HG03139 (cell line): ENCODE results near the gene PRKN.

Experiments used
- ATAC-seq: cut with Tn5 transposase; IDR thresholded peaks from one replicate; pipeline ENCODE4 v1.9.1; 2021; ENCODE audit not compliant: unreplicated experiment

The PRKN gene

DNA sequence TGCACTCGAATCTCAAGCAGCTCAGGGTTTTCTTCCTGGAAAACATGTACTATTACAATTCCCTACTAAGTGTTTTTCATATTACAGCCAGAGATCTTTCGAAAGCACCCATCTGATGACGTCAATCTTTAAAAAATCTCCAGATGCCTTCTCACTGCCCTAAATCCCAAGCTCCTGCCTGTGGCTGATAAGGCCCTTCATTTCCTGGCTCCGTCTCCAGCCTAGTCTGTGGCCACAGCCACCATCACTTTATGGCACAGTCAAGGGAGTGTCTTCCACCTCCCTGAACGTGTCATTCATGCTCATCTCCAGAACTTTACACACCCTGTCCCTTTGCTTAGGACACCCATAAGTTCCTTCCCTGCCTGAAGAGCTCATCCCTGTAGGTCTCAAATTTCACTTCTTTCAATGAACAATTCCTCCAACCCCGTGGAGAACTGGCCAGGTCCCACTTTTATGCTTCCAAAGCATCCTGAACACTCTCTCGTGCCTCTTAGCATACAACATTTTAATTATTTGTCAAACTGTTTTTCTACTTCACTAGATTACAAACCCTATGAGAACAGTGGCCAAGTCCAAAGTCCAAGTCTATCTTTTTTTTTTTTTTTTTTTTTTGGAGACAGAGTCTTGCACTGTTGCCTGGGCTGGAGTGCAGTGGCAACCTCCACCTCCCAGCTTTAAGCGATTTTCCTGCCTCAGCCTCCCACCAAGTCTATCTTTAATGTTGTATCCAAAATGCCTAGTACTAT is 1347.6 kb downstream of the PRKN start:
- ATAC-seq = no peak

GRCh38 chr6:161378115-161378514 is 1349.5 kb downstream of the PRKN start:
- ATAC-seq = no peak

DNA sequence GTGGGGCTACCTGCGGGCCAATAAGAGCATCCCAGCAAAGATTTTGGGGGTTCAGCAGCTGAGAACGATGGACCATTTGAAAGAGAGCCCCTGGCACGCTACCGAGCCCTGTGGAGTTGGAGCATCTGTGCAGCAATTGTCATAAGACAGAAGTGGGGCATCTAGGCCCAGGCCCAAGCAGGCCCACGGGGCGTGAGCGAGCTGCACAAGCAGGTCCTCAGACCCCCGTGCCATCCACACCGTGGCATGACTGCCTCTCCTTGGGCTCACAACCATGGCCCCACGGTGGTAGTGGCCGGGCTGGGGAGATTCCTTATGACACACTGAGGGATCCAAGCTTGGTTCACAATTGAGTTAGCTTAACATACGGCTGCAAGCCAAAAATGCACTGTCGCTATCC is 1350.5 kb downstream of the PRKN start:
- ATAC-seq = no peak

GRCh38 chr6:161376367-161376766 is 1351.2 kb downstream of the PRKN start:
- no peak for ATAC-seq

DNA sequence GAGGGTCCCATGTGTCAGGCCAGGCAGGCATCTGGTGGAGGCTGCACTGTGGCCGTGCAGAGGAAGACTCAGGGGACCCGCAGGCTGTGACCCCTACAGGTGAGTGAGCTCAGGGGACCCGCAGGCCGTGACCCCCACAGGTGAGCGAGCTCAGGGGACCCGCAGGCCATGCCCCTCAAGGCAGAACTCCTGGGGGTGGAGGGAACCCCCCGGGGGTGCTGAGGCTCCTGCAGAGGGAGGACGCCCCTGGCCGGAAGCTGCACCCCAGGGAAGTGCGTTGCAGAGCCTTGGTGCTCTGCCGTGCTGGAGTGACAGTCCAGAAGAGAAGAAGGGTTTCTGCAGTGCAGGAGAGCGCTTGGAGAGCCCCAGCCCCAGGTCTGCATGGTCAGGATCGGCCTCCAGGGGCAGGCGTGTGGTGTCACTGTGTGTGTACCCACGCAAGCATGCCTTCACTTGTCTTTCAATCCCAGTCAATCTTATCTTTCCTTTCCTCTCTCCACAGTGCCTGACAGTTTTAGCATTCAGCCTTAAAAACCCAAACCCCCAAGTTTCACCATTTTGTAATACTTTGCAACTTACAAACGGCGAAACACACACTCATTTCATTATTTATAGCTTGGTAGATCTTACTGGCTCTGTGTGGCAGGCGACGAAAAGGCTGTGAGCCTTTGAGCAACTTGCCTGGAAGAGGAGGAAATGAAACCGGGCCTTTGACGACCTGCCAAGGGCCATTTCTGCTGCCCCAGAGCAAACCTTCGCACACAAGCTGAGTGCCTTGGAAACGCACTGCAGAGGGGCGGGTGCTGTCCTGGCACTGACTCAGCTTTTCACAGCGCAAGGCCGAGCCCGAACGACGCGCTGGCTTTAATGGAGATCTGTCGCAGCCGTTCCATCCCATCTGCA is 1352.3 kb downstream of the PRKN start:
- no peak for ATAC-seq

- ATAC-seq = no peak
Measured at GRCh38 chr6:161373905-161374451, 1353.6 kb downstream of the PRKN start.

- ATAC-seq = no peak
Measured at GRCh38 chr6:161372422-161372793, 1355.2 kb downstream of the PRKN start.

DNA sequence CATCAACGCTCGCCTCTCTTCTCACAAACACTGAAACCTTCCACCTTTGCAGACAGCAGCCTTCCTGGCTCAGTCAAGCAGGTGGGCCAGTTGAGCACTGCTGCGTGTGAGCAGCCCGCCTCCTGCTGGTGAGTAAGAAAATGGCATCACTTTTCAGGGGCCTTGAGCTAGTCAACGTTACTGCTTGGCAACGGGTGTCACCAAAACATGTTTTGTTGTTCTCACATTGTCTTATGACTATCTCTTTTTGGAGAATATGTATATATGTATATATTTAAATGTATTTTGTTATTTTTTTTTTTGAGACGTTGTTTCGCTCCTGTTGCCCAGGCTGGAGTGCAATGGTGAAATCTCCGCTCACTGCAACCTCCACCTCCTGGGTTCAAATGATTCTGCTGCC is 1356.7 kb downstream of the PRKN start:
- peak; percentile 90 for ATAC-seq

DNA sequence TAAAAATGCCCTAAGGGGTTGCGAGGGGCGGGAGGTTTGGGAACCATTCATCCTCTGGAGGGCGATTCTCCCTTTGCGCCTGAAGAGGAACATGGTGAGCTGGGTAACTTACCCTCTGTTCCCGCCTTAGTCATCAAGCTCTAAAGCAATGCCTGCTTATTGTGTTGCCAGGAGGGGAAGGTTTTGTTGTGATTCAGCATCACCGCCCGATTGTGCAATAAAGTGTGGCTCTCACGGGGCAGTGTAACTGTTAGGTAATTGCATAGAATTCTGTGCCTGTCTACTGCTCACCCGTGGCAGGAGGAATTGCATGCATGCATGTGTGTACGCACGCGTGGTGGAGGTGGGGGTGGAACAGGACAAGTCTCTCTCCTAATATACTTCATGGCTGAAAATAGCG is 1358.2 kb downstream of the PRKN start:
- no peak for ATAC-seq

DNA sequence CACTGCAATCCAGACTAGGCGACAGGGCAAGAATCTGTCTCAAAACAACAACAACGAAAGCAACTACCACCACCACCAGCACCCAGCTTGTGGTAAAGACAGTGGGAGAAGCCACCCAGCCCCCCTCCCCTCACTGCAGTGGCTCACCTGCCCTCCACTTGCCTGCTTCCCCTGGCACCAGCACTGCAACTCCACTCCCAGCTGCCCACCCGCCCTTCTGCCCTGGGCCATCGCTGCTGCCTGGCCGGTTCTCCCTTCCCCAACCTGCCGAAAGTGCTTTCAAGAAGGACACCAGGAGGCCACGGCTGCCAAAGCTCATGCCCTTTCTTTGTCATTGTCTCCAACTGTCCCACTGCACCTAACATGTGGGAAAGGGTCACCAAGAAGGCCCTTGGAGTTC is 1359.1 kb downstream of the PRKN start:
- no peak for ATAC-seq

DNA sequence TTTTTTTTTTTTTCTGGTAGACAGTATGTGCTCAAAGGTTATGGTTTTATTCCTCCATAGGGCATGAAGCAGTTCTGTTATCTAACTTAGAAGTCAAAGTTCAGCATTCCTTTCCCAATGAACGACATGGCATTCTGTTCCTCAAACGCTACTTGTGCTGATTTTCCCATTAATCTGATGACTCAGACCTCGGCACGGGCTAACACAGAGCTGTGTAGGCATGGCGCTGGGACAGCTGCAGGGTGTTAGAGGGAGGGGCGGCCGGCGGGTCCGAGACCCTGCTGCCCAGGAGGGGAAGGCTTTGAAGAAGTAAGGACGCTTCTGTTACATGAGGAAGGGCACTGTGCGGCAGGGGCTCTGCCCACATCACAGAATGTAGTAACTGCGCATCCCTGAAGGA is 1360.1 kb downstream of the PRKN start:
- no peak for ATAC-seq

DNA sequence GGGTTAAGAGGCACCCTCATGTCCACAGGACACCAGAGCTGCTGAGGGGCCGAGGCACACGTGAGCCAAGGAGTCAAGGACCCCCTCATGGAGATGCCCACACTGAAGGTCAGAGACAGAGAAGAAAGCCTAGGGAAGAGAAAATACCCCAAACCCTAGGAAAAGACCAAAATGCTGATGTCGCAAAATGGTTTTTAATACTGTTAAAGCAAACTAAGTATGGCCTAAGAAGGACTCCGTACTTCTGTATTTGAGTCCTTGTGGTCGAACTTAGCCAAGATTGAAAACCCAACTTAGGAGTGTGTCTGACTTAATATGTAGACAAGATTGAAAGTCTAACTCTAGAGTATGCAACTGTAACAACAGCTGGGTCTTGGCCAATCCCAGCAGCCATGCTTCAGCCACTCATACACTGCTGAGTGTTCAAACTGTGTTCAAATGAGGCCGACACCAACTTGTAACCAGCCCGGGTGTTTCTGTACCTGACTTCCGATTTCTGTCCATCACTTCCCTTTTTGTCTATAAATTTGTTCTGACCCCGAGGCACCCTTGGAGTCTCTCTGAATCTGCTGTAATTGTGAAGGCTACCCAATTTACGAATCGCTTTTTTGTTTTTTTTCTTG is 1361.2 kb downstream of the PRKN start:
- no peak for ATAC-seq

GRCh38 chr6:161365633-161366032 is 1361.9 kb downstream of the PRKN start:
- ATAC-seq = no peak

- no peak for ATAC-seq
Measured at GRCh38 chr6:161363286-161363685, 1364.3 kb downstream of the PRKN start.

DNA sequence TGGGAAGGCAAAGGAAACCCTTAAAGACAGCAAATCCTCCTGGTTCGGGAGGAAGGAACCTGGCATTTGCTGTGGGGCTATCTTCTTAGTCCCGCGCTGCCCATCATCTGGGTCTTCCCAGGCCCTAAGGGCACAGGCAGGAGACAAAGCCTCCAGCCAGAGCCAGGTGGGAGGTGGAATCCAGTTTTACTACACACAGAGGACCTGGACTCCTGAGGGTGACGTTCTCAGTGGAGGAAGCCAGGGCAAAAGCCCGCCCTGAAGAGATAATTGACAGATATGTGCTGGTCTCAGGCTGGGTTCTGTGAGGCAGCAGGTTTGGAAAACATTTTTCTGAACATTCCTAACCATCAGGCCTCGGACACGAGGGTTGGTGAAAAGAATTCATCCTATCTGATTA is 1365.3 kb downstream of the PRKN start:
- no peak for ATAC-seq

DNA sequence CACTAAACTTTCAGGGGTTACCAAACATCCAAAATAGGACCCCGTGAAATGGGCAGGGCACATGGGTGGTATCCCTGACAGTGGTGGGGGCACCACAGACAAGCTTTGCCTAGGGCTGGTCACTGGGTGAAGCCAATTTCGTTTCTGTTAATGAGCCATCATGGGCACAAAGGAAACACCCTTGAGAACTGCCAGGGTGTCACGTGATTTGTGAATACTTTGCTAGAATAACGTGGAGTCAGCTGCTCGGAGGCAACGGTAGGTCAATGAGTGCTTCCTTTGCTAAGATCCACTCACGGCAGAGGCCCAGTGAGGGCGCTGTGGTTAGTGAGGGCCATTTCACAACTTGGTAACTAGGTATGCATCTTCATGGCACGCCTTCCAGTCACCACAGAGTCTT is 1366.0 kb downstream of the PRKN start:
- ATAC-seq = no peak

DNA sequence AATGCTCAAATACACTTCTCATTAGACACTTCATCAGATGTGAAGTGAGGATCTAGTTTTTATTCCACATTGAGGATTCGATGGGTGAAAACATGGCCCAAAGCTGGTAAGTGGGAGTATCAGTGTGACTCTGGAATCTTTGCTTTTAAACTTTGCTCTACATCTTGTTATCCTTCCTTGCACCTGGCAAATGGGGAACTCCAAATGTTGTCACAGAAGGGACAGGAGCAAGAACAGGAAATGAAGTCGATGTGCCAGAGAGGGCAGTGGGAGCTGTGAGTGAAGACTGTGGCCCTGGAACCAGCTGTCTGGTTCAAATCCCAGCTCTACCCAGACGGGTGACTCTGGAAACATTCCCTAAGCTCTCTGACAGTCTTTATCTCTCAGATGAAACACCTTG is 1367.0 kb downstream of the PRKN start:
- ATAC-seq = no peak

GRCh38 chr6:161359618-161359945 is 1368.0 kb downstream of the PRKN start:
- no peak for ATAC-seq

DNA sequence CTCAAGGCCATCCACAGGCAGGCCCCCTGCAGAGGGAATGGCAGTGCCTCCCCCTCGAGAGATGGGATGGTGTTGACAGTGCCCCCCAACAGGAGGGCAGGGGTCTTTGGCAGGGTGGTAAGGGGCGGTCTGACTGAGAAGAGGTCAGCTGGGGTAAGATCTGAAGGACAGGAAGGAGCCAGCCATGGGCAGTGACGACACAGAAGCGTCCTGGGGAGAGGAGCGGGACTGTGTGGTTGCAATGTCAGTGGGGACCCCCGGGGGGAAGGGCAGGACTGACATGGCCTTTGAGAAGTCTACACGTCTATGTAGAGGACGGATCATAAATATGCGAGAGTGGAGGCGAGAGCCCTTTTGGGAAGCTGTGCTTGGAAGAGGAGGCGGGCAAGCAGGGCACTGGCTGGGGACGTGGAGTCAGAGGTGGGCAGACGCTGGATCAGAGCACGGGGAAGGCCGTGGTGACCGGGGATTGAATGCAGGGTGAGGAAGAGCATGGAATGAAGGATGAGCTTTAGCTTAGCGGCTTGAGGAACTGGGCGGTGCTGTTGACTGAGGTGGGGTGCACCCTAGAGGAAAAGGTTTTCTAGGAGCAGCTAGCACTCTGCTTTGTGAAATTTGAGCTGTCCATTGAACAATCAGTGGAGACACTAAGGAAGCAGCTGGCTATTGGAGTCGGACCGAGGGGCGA is 1371.3 kb downstream of the PRKN start:
- ATAC-seq = no peak

GRCh38 chr6:161355696-161356095 is 1371.9 kb downstream of the PRKN start:
- ATAC-seq = no peak

- no peak for ATAC-seq
Measured at GRCh38 chr6:161354956-161355355, 1372.6 kb downstream of the PRKN start.
